Testis (tissue), 3 donors: ENCODE data around the gene IL32. TPM values are rescaled to one million over a fixed set of nuclear protein-coding genes. Genes with fewer than 3 reads are reported as not detected.

Experiments used
- DNase-seq: peaks from one replicate; pipeline ENCODE4 v3.0.0-alpha.2; 2019
- H3K27ac ChIP-seq, 2 donors: fragments of 200-600 bp; sonication (generic); one replicate each; pipeline ENCODE4 v1.5.1; 2019
- H3K27me3 ChIP-seq: fragments of 200-600 bp; sonication (generic); one replicate; pipeline ENCODE4 v1.5.1; 2019
- H3K36me3 ChIP-seq: fragments of 200-600 bp; sonication (generic); one replicate; pipeline ENCODE4 v1.5.1; 2017; ENCODE audit warnings: low read depth; ENCODE audit errors: missing control alignments
- H3K4me1 ChIP-seq: fragments of 200-600 bp; sonication (generic); one replicate; pipeline ENCODE4 v1.5.1; 2019
- H3K4me3 ChIP-seq, 2 donors: fragments of 200-600 bp; sonication (generic); one replicate each; pipeline ENCODE4 v1.5.1; 2017 to 2019
- H3K9me3 ChIP-seq: fragments of 200-600 bp; sonication (generic); one replicate; pipeline ENCODE4 v1.5.1; 2017
- CTCF ChIP-seq, 3 experiments: fragments of 450-650 bp in 2 of 3; fragments of 200-600 bp in 1 of 3; sonication (generic) in 1 of 3; IDR thresholded peaks; one replicate each; pipeline ENCODE4 v1.5.1; 2016 to 2019; ENCODE audit warnings: antibody characterized with exemption in 3 of 3, mild to moderate bottlenecking in 2 of 3, moderate library complexity in 1 of 3
- POLR2A ChIP-seq: fragments of 450-650 bp; IDR thresholded peaks from one replicate; pipeline ENCODE4 v1.6.1; 2017; ENCODE audit warnings: antibody characterized with exemption, mild to moderate bottlenecking, moderate library complexity
- WGBS, 2 donors: methylation state at CpG; one replicate each; pipeline ENCODE4 v1.1.5; 2018; 5-methylcytosine and 5-hydroxymethylcytosine counted together
- intact Hi-C: fragments of 100-400 bp; cut with DNase I; formaldehyde crosslinking; loops from one replicate; pipeline ENCODE4 v1.15.1; 2023; ENCODE audit warnings: low total_unique reads
- polyA plus RNA-seq: library from polyadenylated mRNA; stranded (reverse); fragments of 350-450 nt; fragmentation: Illumina TruSeq; extraction: RNeasy Lipid Tissue Mini Kit (QIAGEN cat#74804); gene quantifications from one replicate; pipeline ENCODE4 v1.2.3, GENCODE V29; 2014; ENCODE audit warnings: low read depth, low replicate concordance; ENCODE audit not compliant: insufficient read depth
- total RNA-seq, 2 donors: library from RNA; depleted of rRNA; stranded (reverse); fragments of >200 nt; gene quantifications; one replicate each; pipeline ENCODE4 v1.2.3, GENCODE V29; 2016

The IL32 gene
- total and polyA plus RNA-seq, 3 donors from 2014 or later = 27.1 to 62.2 (median 33.0) TPM

GRCh38 chr16:3088925-3089716, 23.7 kb downstream of the IL32 start:
- WGBS, 2 donors = 79 to 85% methylated on average over 27 to 37 of the region's 71 CpGs
- H3K4me3 ChIP-seq = peak overlapping the region; percentile 15 to 43
- no peak for TF ChIP-seq CTCF (IDR thresholded peaks at IDR 0.05)
- no peak for TF ChIP-seq POLR2A
- no peaks in the 10 kb centered on the region for H3K27me3 ChIP-seq
- no peak overlapping the region for H3K27ac ChIP-seq
- peaks cover 20% of the 10 kb centered on the region for H3K4me1 ChIP-seq
- DNase-seq = no peak
- intact Hi-C loops = no loop called here
- no peaks in the 10 kb centered on the region for H3K36me3 ChIP-seq
- H3K9me3 ChIP-seq = no peaks in the 10 kb centered on the region

- no peaks in the 10 kb centered on the region for H3K27me3 ChIP-seq
- no peaks in the 10 kb centered on the region for H3K36me3 ChIP-seq
- no peak for DNase-seq
- H3K27ac ChIP-seq = no peak overlapping the region
- peaks cover 20% of the 10 kb centered on the region for H3K4me1 ChIP-seq
- intact Hi-C loops = no loop called here
- 65 to 81% methylated on average over 47 to 77 of the region's 81 CpGs for WGBS, 2 donors
- H3K4me3 ChIP-seq = peak overlapping the region; percentile 15 to 43
- no peak for TF ChIP-seq CTCF (IDR thresholded peaks at IDR 0.05)
- TF ChIP-seq POLR2A = no peak
- no peaks in the 10 kb centered on the region for H3K9me3 ChIP-seq
Observed at GRCh38 chr16:3089717-3090592, 24.5 kb downstream of the IL32 start.

- DNase-seq = no peak
- Histone ChIP-seq H3K27ac (no peak overlapping the region), H3K36me3 (no peaks in the 10 kb centered on the region), H3K27me3 (no peaks in the 10 kb centered on the region), H3K9me3 (no peaks in the 10 kb centered on the region), H3K4me1 (peaks cover 14% of the 10 kb centered on the region), H3K4me3 (no peak overlapping the region)
- intact Hi-C loops = no loop called here
- WGBS, 2 donors = 93% methylated on average over 5 to 8 of the region's 8 CpGs
- no peak for TF ChIP-seq CTCF (IDR thresholded peaks at IDR 0.05)
- no peak for TF ChIP-seq POLR2A
Observed at GRCh38 chr16:3091551-3091950, 26.1 kb downstream of the IL32 start.

- Histone ChIP-seq H3K4me1 (peaks cover 9% of the 10 kb centered on the region), H3K9me3 (no peaks in the 10 kb centered on the region), H3K27ac (no peak overlapping the region), H3K4me3 (no peak overlapping the region), H3K27me3 (no peaks in the 10 kb centered on the region), H3K36me3 (no peaks in the 10 kb centered on the region)
- TF ChIP-seq POLR2A (no peak), CTCF (IDR thresholded peaks at IDR 0.05) (no peak)
- intact Hi-C loops = no loop called here
- DNase-seq = no peak
- WGBS, 2 donors = 56 to 93% methylated on average over 3 to 20 of the region's 20 CpGs
Observed at GRCh38 chr16:3092501-3092941, 27.1 kb downstream of the IL32 start.
